HEK293 (cell line): Measurements from ENCODE around the gene MXRA8.
A peak's percentile ranks its signal among the peaks of the same experiment; 100 is the strongest.

Source experiments
- BCL11B ChIP-seq: fragments of 450-650 bp; formaldehyde crosslinking; IDR thresholded peaks from 2 replicates; pipeline ENCODE4 v1.5.1; 2016; ENCODE audit warnings: low read depth, missing biosample characterization, missing genetic modification characterization
- GLIS1 ChIP-seq: fragments of 450-650 bp; formaldehyde crosslinking; IDR thresholded peaks from 2 replicates; pipeline ENCODE4 v1.5.1; 2016; ENCODE audit warnings: missing biosample characterization, missing genetic modification characterization
- HOXA7 ChIP-seq: sonication (generic); formaldehyde crosslinking; IDR thresholded peaks from 2 replicates; pipeline ENCODE4 v1.8.1; 2022; ENCODE audit warnings: missing genetic modification reagents, borderline replicate concordance
- HOXD13 ChIP-seq: sonication (generic); formaldehyde crosslinking; IDR thresholded peaks from 2 replicates; pipeline ENCODE4 v1.8.0; 2022; ENCODE audit warnings: missing genetic modification reagents, borderline replicate concordance
- KLF16 ChIP-seq: fragments of 450-650 bp; formaldehyde crosslinking; IDR thresholded peaks from 2 replicates; pipeline ENCODE4 v1.5.1; 2017; ENCODE audit warnings: missing biosample characterization, missing genetic modification characterization
- KLF8 ChIP-seq: fragments of 450-650 bp; formaldehyde crosslinking; IDR thresholded peaks from 2 replicates; pipeline ENCODE4 v1.5.1; 2016; ENCODE audit warnings: missing biosample characterization, missing genetic modification characterization
- PRDM1 ChIP-seq: fragments of 450-650 bp; formaldehyde crosslinking; IDR thresholded peaks from 2 replicates; pipeline ENCODE4; 2016; ENCODE audit warnings: missing biosample characterization, missing genetic modification characterization
- RBAK ChIP-seq: fragments of 450-650 bp; formaldehyde crosslinking; IDR thresholded peaks from 2 replicates; pipeline ENCODE4 v1.5.1; 2016; ENCODE audit warnings: missing biosample characterization, missing genetic modification characterization
- SP3 ChIP-seq: fragments of 450-650 bp; formaldehyde crosslinking; IDR thresholded peaks from 2 replicates; pipeline ENCODE4 v1.5.1; 2016; ENCODE audit warnings: missing biosample characterization, missing genetic modification characterization
- TCF7L2 ChIP-seq: IDR thresholded peaks from 2 replicates; pipeline ENCODE4 v1.6.1; 2011; ENCODE audit warnings: low read depth, mild to moderate bottlenecking, inconsistent platforms, low read length, moderate library complexity, borderline replicate concordance
- TRIM28 ChIP-seq: IDR thresholded peaks from 2 replicates; pipeline ENCODE4 v1.6.1; 2011; ENCODE audit warnings: low read length, control low read depth, borderline replicate concordance
- YY1 ChIP-seq: fragments of 450-650 bp; formaldehyde crosslinking; IDR thresholded peaks from 2 replicates; pipeline ENCODE4 v1.5.1; 2018; ENCODE audit warnings: missing biosample characterization, missing genetic modification characterization
- YY2 ChIP-seq: fragments of 450-650 bp; formaldehyde crosslinking; IDR thresholded peaks from 2 replicates; pipeline ENCODE4 v1.5.1; 2016; ENCODE audit warnings: missing biosample characterization, missing genetic modification characterization
- ZBTB20 ChIP-seq: fragments of 450-650 bp; formaldehyde crosslinking; IDR thresholded peaks from 2 replicates; pipeline ENCODE4 v1.5.1; 2016; ENCODE audit warnings: missing biosample characterization, missing genetic modification characterization
- ZBTB26 ChIP-seq: fragments of 450-650 bp; formaldehyde crosslinking; optimal IDR thresholded peaks from 2 replicates; pipeline ENCODE3; 2016; ENCODE audit warnings: missing biosample characterization, mild to moderate bottlenecking, missing genetic modification characterization
- ZBTB48 ChIP-seq: fragments of 450-650 bp; formaldehyde crosslinking; IDR thresholded peaks from 2 replicates; pipeline ENCODE4 v1.5.1; 2016; ENCODE audit warnings: missing biosample characterization, missing genetic modification characterization
- ZBTB8A ChIP-seq: fragments of 450-650 bp; formaldehyde crosslinking; IDR thresholded peaks from 2 replicates; pipeline ENCODE4 v1.5.1; 2016; ENCODE audit warnings: missing biosample characterization, missing genetic modification characterization
- ZFP69B ChIP-seq: fragments of 450-650 bp; formaldehyde crosslinking; IDR thresholded peaks from 2 replicates; pipeline ENCODE4 v1.5.1; 2016; ENCODE audit warnings: missing biosample characterization, missing genetic modification characterization
- ZIC2 ChIP-seq: fragments of 450-650 bp; formaldehyde crosslinking; IDR thresholded peaks from 2 replicates; pipeline ENCODE4 v1.5.1; 2016; ENCODE audit warnings: missing biosample characterization, missing genetic modification characterization
- ZNF138 ChIP-seq: fragments of 450-650 bp; formaldehyde crosslinking; IDR thresholded peaks from 2 replicates; pipeline ENCODE4 v1.5.1; 2016; ENCODE audit warnings: missing biosample characterization, missing genetic modification characterization, borderline replicate concordance
- ZNF155 ChIP-seq: fragments of 450-650 bp; formaldehyde crosslinking; IDR thresholded peaks from 2 replicates; pipeline ENCODE4 v1.5.1; 2016; ENCODE audit warnings: missing biosample characterization, missing genetic modification characterization
- ZNF169 ChIP-seq: fragments of 450-650 bp; formaldehyde crosslinking; IDR thresholded peaks from 2 replicates; pipeline ENCODE4 v1.5.1; 2016; ENCODE audit warnings: missing biosample characterization, missing genetic modification characterization
- ZNF211 ChIP-seq: fragments of 450-650 bp; formaldehyde crosslinking; IDR thresholded peaks from 2 replicates; pipeline ENCODE4 v1.5.1; 2016; ENCODE audit warnings: low read depth, missing biosample characterization, missing genetic modification characterization
- ZNF214 ChIP-seq: fragments of 450-650 bp; formaldehyde crosslinking; IDR thresholded peaks from 2 replicates; pipeline ENCODE4 v1.5.1; 2017; ENCODE audit warnings: missing biosample characterization, mild to moderate bottlenecking, missing genetic modification characterization, borderline replicate concordance
- ZNF24 ChIP-seq: fragments of 450-650 bp; formaldehyde crosslinking; IDR thresholded peaks from 2 replicates; pipeline ENCODE4 v1.5.1; 2016; ENCODE audit warnings: missing biosample characterization, missing genetic modification characterization
- ZNF248 ChIP-seq: fragments of 450-650 bp; formaldehyde crosslinking; IDR thresholded peaks from 2 replicates; pipeline ENCODE4 v1.5.1; 2017; ENCODE audit warnings: missing biosample characterization, missing genetic modification characterization
- ZNF274 ChIP-seq, 2 experiments: fragments of 200-500 bp in 1 of 2; fragments of 450-650 bp in 1 of 2; sonication (Bioruptor generic) in 1 of 2; formaldehyde crosslinking in 1 of 2; IDR thresholded peaks; 2 replicates each; pipeline versions ENCODE4 v1.5.1 to v1.6.1; 2014 to 2016; ENCODE audit warnings: borderline replicate concordance in 1 of 2, inconsistent platforms in 1 of 2, low read length in 1 of 2, missing biosample characterization in 1 of 2, missing genetic modification characterization in 1 of 2
- ZNF324 ChIP-seq: fragments of 450-650 bp; formaldehyde crosslinking; IDR thresholded peaks from 2 replicates; pipeline ENCODE4 v1.5.1; 2016; ENCODE audit warnings: missing biosample characterization, missing genetic modification characterization
- ZNF391 ChIP-seq: fragments of 450-650 bp; formaldehyde crosslinking; IDR thresholded peaks from 2 replicates; pipeline ENCODE4 v1.5.1; 2016; ENCODE audit warnings: low read depth, missing biosample characterization, missing genetic modification characterization, borderline replicate concordance
- ZNF394 ChIP-seq: fragments of 450-650 bp; formaldehyde crosslinking; IDR thresholded peaks from 2 replicates; pipeline ENCODE4 v1.5.1; 2016; ENCODE audit warnings: missing biosample characterization, missing genetic modification characterization, mild to moderate bottlenecking, moderate library complexity, borderline replicate concordance
- ZNF514 ChIP-seq: fragments of 450-650 bp; formaldehyde crosslinking; IDR thresholded peaks from 2 replicates; pipeline ENCODE4 v1.5.1; 2016; ENCODE audit warnings: missing biosample characterization, missing genetic modification characterization
- ZNF521 ChIP-seq: fragments of 450-650 bp; formaldehyde crosslinking; IDR thresholded peaks from 2 replicates; pipeline ENCODE4 v1.5.1; 2017; ENCODE audit warnings: missing biosample characterization, mild to moderate bottlenecking, missing genetic modification characterization
- ZNF544 ChIP-seq: fragments of 450-650 bp; formaldehyde crosslinking; IDR thresholded peaks from 2 replicates; pipeline ENCODE4 v1.5.0; 2017; ENCODE audit warnings: missing biosample characterization, missing genetic modification characterization
- ZNF561 ChIP-seq: fragments of 450-650 bp; IDR thresholded peaks from 2 replicates; pipeline ENCODE4 v1.5.1; 2018; ENCODE audit warnings: missing biosample characterization, missing genetic modification characterization, borderline replicate concordance
- ZNF623 ChIP-seq: fragments of 450-650 bp; formaldehyde crosslinking; IDR thresholded peaks from 2 replicates; pipeline ENCODE4 v1.5.1; 2016; ENCODE audit warnings: missing biosample characterization, missing genetic modification characterization
- ZNF776 ChIP-seq: fragments of 450-650 bp; formaldehyde crosslinking; IDR thresholded peaks from 2 replicates; pipeline ENCODE4 v1.5.0; 2017; ENCODE audit warnings: missing biosample characterization, missing genetic modification characterization, borderline replicate concordance
- ZNF792 ChIP-seq: fragments of 450-650 bp; formaldehyde crosslinking; IDR thresholded peaks from 2 replicates; pipeline ENCODE4 v1.5.1; 2016; ENCODE audit warnings: missing biosample characterization, missing genetic modification characterization
- ZNF843 ChIP-seq: fragments of 450-650 bp; formaldehyde crosslinking; IDR thresholded peaks from 2 replicates; pipeline ENCODE4 v1.5.1; 2016; ENCODE audit warnings: missing biosample characterization, missing genetic modification characterization
- ZSCAN30 ChIP-seq: fragments of 450-650 bp; IDR thresholded peaks from 2 replicates; pipeline ENCODE4 v1.5.1; 2018; ENCODE audit warnings: missing biosample characterization, mild to moderate bottlenecking, missing genetic modification characterization, moderate library complexity
- ZXDB ChIP-seq: fragments of 450-650 bp; formaldehyde crosslinking; IDR thresholded peaks from 2 replicates; pipeline ENCODE4 v1.5.1; 2016; ENCODE audit warnings: missing biosample characterization, missing genetic modification characterization
- TF ChIP-seq, protein P1 (sequence below): fragments of 450-650 bp; formaldehyde crosslinking; IDR thresholded peaks from 2 replicates; pipeline ENCODE4 v1.5.1; 2016; ENCODE audit warnings: missing biosample characterization, missing genetic modification characterization, low read depth

MXRA8 gene

DNA sequence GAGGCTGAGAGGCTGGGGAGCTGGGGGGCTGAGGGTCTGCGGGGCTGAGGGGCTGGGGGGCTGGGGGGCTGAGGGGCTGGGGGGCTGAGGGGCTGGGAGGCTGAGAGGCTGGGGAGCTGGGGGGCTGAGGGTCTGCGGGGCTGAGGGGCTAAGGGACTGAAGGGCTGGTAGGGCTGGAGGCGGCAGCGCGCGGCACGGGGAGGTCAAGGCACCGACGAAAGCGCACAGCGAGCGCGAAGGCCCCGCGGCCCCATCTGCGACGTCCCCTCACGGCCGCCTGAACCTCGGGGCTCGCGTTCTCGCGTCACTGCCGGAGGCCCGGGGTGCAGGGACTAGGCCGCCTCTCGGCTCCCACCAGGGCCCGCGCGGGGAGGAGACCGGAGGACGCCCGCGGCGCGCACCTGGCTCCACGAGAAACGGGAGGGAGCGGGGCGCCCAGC, 34.3 kb downstream of the MXRA8 start (continued):
- TF ChIP-seq ZBTB8A (tag by site-specific recombination): peak; percentile 72; the same call in 1 of the 2 replicates
- TF ChIP-seq ZBTB48 (tag by site-specific recombination): peak; percentile 47
- no peak for TF ChIP-seq ZNF623 (tag by site-specific recombination)
- TF ChIP-seq ZSCAN30: 0 out of 2 replicates have a peak, but pooled peaks have one; percentile 15
- 0 out of 2 replicates have a peak, but pooled peaks have one; percentile 38 for TF ChIP-seq ZXDB (tag by site-specific recombination)
- no peak for TF ChIP-seq GLIS1 (tag by site-specific recombination)
- TF ChIP-seq PRDM1: no peak
- TF ChIP-seq ZBTB20: no peak
- TF ChIP-seq ZNF214 (tag by site-specific recombination): no peak
- no peak for TF ChIP-seq ZNF274 (IDR thresholded peaks at IDR 0.05; ENCODE audit: low read length)
- TF ChIP-seq ZNF274 (tag by site-specific recombination; IDR thresholded peaks at IDR 0.05; ENCODE audit: borderline replicate concordance): no peak
- no peak for TF ChIP-seq ZNF776 (tag by site-specific recombination)
- TF ChIP-seq ZNF391 (tag by site-specific recombination): no peak; the same call in 1 of the 2 replicates
- no peak for TF ChIP-seq ZNF792 (tag by site-specific recombination)
- peak; percentile 12; the same call in 1 of the 2 replicates for TF ChIP-seq KLF16
- TF ChIP-seq YY2 (tag by site-specific recombination): peak; percentile 36; the same call in 1 of the 2 replicates
- TF ChIP-seq TCF7L2: no peak
- no peak for TF ChIP-seq YY1 (tag by site-specific recombination)
- no peak for TF ChIP-seq ZNF544 (tag by site-specific recombination)
- TF ChIP-seq ZBTB26: peak; percentile 93
- TF ChIP-seq ZNF169 (tag by site-specific recombination): no peak
- TF ChIP-seq RBAK (tag by site-specific recombination): no peak
- no peak for TF ChIP-seq TRIM28
- TF ChIP-seq, protein P1, sequence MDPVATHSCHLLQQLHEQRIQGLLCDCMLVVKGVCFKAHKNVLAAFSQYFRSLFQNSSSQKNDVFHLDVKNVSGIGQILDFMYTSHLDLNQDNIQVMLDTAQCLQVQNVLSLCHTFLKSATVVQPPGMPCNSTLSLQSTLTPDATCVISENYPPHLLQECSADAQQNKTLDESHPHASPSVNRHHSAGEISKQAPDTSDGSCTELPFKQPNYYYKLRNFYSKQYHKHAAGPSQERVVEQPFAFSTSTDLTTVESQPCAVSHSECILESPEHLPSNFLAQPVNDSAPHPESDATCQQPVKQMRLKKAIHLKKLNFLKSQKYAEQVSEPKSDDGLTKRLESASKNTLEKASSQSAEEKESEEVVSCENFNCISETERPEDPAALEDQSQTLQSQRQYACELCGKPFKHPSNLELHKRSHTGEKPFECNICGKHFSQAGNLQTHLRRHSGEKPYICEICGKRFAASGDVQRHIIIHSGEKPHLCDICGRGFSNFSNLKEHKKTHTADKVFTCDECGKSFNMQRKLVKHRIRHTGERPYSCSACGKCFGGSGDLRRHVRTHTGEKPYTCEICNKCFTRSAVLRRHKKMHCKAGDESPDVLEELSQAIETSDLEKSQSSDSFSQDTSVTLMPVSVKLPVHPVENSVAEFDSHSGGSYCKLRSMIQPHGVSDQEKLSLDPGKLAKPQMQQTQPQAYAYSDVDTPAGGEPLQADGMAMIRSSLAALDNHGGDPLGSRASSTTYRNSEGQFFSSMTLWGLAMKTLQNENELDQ: no peak
- TF ChIP-seq ZFP69B (tag by site-specific recombination): no peak
- no peak for TF ChIP-seq ZNF521 (tag by site-specific recombination)
- TF ChIP-seq SP3 (tag by site-specific recombination): no peak
- TF ChIP-seq ZNF138 (tag by site-specific recombination): no peak
- TF ChIP-seq ZNF324: peak; percentile 57; the same call in 1 of the 2 replicates
- no peak for TF ChIP-seq ZNF514 (tag by site-specific recombination)
- TF ChIP-seq ZNF843: no peak
- TF ChIP-seq BCL11B: no peak
- TF ChIP-seq KLF8 (tag by site-specific recombination): 0 out of 2 replicates have a peak, but pooled peaks have one; percentile 10
- TF ChIP-seq ZIC2: 0 out of 2 replicates have a peak, but pooled peaks have one; percentile 45
- no peak for TF ChIP-seq ZNF155 (tag by site-specific recombination)
- no peak for TF ChIP-seq HOXA7 (CRISPR knock-in tag)
- TF ChIP-seq ZNF211 (tag by site-specific recombination): no peak
- TF ChIP-seq HOXD13 (CRISPR knock-in tag): no peak
- no peak for TF ChIP-seq ZNF394
- no peak for TF ChIP-seq ZNF248
- TF ChIP-seq ZNF561 (tag by site-specific recombination): peak; percentile 15; the same call in 1 of the 2 replicates
- TF ChIP-seq ZNF24: no peak
